ENCODE data around the gene COBLL1. TPM values are rescaled to one million over a fixed set of nuclear protein-coding genes. Genes with fewer than 3 reads are reported as not detected.
A peak's percentile ranks its signal among the peaks of the same experiment; 100 is the strongest.

The COBLL1 gene
- total and polyA plus RNA-seq, 9 donors = 11.5 to 56.8 (median 38.4) TPM

DNA sequence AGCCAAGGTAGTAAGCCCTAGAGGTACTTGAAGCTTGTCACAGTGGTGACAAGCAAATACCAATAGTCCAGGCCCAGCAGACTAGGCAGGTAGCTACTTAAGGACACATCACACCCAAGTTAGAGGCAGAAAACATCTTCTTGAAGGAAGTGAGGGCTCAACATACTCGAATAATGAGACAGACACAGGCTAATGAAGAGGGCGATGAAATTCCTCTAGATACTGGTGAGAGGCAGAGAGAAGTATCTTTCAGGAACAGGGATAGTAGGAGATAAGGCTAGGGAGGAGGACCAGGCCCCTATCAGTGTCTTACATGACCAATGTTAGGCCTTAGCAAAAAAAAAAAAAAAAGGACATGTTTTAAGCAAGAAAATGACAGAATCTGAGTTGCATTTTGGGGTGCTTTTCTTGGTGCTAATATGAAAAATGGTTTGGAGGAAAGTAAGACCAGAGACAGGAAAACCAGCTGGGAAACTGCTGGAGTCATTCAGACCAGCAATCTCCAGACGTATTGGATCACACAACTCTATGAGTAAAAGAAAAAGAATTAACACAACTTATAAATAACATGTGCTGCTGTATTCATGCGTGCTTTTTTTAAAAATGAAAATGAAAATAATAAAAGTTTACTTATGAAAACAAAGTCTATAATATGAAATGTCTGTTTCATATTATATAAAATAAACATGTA is 37.7 kb downstream of the COBLL1 start:
- 37 to 43% (median 39%) methylated on average over 4 of the region's 4 CpGs for WGBS, 3 donors
- intact Hi-C loops (cut with DNase I) = no loop called here
- TF ChIP-seq, protein P1, sequence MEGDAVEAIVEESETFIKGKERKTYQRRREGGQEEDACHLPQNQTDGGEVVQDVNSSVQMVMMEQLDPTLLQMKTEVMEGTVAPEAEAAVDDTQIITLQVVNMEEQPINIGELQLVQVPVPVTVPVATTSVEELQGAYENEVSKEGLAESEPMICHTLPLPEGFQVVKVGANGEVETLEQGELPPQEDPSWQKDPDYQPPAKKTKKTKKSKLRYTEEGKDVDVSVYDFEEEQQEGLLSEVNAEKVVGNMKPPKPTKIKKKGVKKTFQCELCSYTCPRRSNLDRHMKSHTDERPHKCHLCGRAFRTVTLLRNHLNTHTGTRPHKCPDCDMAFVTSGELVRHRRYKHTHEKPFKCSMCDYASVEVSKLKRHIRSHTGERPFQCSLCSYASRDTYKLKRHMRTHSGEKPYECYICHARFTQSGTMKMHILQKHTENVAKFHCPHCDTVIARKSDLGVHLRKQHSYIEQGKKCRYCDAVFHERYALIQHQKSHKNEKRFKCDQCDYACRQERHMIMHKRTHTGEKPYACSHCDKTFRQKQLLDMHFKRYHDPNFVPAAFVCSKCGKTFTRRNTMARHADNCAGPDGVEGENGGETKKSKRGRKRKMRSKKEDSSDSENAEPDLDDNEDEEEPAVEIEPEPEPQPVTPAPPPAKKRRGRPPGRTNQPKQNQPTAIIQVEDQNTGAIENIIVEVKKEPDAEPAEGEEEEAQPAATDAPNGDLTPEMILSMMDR (IDR thresholded peaks at IDR 0.05) = no peak
- TF ChIP-seq EP300 (IDR thresholded peaks at IDR 0.05) (no peak), POLR2A (IDR thresholded peaks at IDR 0.05) (no peak)
- Histone ChIP-seq H3K4me3 (no peak overlapping the region), H3K4me1 (ENCODE audit: insufficient read depth) (peaks cover 4% of the 10 kb centered on the region), H3K27me3 (no peaks in the 10 kb centered on the region), H3K9me3 (no peaks in the 10 kb centered on the region), H3K27ac (no peak overlapping the region), H3K36me3 (no peaks in the 10 kb centered on the region)
- DNase-seq = no peak

DNA sequence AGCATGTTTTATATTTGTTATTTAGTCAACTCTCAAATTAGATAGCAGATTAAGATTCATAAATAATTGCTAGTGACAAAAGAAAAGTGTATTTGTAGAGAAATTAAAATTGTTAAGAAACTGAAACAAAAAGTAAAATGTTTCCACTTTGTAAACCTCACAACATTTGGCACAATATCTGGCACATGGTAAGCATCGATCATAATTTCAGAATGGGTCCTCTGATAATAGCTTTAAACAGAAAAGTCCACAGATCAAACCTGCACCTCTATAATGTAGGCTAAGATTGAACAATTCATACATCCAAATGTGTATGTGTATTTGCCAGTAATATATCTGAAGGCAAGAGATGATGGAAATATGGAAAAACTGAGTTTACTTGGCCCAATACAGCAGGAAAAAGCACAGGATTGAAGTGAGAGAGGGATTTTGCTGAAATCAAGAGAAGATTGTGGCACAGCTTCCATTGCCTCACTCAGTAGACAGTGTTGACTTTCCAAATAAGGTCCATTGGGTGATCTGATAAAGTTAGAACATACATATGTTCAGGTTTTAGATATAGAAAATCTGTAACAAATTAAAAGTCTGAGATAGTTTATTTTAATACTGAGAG is 39.4 kb downstream of the COBLL1 start:
- WGBS, 3 donors = 18 to 23% (median 19%) methylated on average over 1 of the region's 1 CpG
- Histone ChIP-seq H3K9me3 (no peaks in the 10 kb centered on the region), H3K4me3 (no peak overlapping the region), H3K27me3 (no peaks in the 10 kb centered on the region), H3K27ac (peak overlapping the region in 1 of 2 donors; percentile 24), H3K36me3 (no peaks in the 10 kb centered on the region), H3K4me1 (ENCODE audit: insufficient read depth) (peaks cover 4% of the 10 kb centered on the region)
- intact Hi-C loops (cut with DNase I) = no loop called here
- DNase-seq = no peak
- TF ChIP-seq, protein P1 (IDR thresholded peaks at IDR 0.05) = no peak
- TF ChIP-seq EP300 (IDR thresholded peaks at IDR 0.05) = no peak
- no peak for TF ChIP-seq POLR2A (IDR thresholded peaks at IDR 0.05)

DNA sequence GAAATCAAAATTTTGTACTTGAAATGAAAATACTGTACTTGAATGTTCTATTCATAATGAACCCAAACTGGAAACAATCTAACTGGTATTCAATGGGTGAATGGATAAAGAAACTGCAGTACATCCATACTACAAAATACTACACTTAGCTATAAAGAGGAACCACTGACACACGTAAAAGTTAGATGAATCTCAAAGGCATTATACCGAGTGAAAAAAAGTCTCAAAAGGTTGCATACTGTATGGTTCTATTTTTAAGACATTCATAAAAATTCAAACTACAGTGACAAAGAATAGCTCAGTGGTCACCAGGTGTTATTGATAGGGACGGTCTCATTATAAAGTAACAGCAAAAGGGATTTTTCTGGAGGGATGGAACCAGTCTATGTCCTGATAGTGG is 41.1 kb downstream of the COBLL1 start:
- Histone ChIP-seq H3K4me3 (no peak overlapping the region), H3K27me3 (no peaks in the 10 kb centered on the region), H3K4me1 (ENCODE audit: insufficient read depth) (peaks cover 4% of the 10 kb centered on the region), H3K36me3 (no peaks in the 10 kb centered on the region), H3K27ac (no peak overlapping the region), H3K9me3 (no peaks in the 10 kb centered on the region)
- TF ChIP-seq EP300 (IDR thresholded peaks at IDR 0.05) = no peak
- TF ChIP-seq, protein P1 (IDR thresholded peaks at IDR 0.05) = no peak
- DNase-seq = no peak
- 87 to 96% (median 94%) methylated on average over 3 of the region's 3 CpGs for WGBS, 3 donors
- intact Hi-C loops (cut with DNase I) = no loop called here

DNA sequence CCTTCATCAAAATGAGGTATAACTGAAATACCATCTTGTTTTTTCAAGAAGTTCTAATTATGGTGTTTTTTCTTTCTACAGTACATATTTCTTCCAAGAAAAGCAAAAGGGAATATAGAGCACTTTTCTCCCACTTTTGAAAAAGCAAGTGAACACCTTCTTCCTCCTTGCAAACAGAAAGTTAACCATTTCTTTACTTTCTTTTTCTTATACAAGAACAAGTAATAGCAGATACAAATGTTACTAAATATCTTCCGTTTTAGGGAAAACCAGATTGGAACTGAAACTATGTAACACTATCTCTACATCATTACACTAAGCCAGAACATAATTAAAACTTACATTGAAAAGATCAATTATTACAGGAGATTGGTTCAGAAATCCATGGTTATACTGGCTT is 44.0 kb downstream of the COBLL1 start:
- WGBS, 3 donors = 53 to 69% (median 57%) methylated on average over 1 of the region's 1 CpG
- no peak for DNase-seq
- Histone ChIP-seq H3K36me3 (no peaks in the 10 kb centered on the region), H3K4me1 (ENCODE audit: insufficient read depth) (peaks cover 9% of the 10 kb centered on the region), H3K27ac (no peak overlapping the region), H3K9me3 (no peaks in the 10 kb centered on the region), H3K27me3 (no peaks in the 10 kb centered on the region), H3K4me3 (no peak overlapping the region)
- TF ChIP-seq EP300 (IDR thresholded peaks at IDR 0.05) = no peak
- TF ChIP-seq, protein P1 (IDR thresholded peaks at IDR 0.05) = no peak
- no peak for TF ChIP-seq POLR2A (IDR thresholded peaks at IDR 0.05)
- intact Hi-C loops (cut with DNase I) = no loop called here
